Right atrium auricular region (tissue), 2 donors: Measurements from ENCODE around the gene PALLD. TPM values are rescaled to one million over a fixed set of nuclear protein-coding genes. Genes with fewer than 3 reads are reported as not detected.

Source experiments
- DNase-seq: peaks from one replicate; pipeline ENCODE4 v3.0.0-alpha.2; 2019; ENCODE audit warnings: low spot score
- H3K27ac ChIP-seq, 2 donors: fragments of 200-600 bp; sonication (generic); 1 replicate in 1 of 2; 2 replicates in 1 of 2; pipeline ENCODE4 v1.5.1; 2016 to 2019
- H3K27me3 ChIP-seq, 2 donors: fragments of 200-600 bp; sonication (generic); one replicate each; pipeline versions ENCODE4 v1.5.1 to v1.6.0; 2017 to 2019
- H3K36me3 ChIP-seq: fragments of 200-600 bp; sonication (generic); one replicate; pipeline ENCODE4 v1.5.1; 2016
- H3K4me1 ChIP-seq, 2 donors: fragments of 200-600 bp; sonication (generic); one replicate each; pipeline versions ENCODE4 v1.5.1 to v1.6.0; 2017 to 2019
- H3K4me3 ChIP-seq, 2 donors: fragments of 200-600 bp; sonication (generic); 1 replicate in 1 of 2; 2 replicates in 1 of 2; pipeline ENCODE4 v1.5.1; 2017 to 2019; ENCODE audit warnings: mild to moderate bottlenecking in 1 of 2, moderate library complexity in 1 of 2
- H3K9me3 ChIP-seq, 2 donors: fragments of 200-600 bp; sonication (generic); one replicate each; pipeline ENCODE4 v1.5.1; 2019
- total RNA-seq, 2 donors: library from RNA; depleted of rRNA; stranded (reverse); fragments of >200 nt; gene quantifications; one replicate each; pipeline ENCODE4 v1.1.0, GENCODE V29; 2016
- TF ChIP-seq, protein P1 (sequence below), 2 donors: fragments of 200-600 bp; sonication (generic); IDR thresholded peaks; one replicate each; pipeline ENCODE4 v1.5.1; 2019; ENCODE audit warnings: antibody characterized with exemption in 2 of 2

PALLD gene
- total RNA-seq, 2 donors from 2014 or later = 764 to 782 TPM

DNA sequence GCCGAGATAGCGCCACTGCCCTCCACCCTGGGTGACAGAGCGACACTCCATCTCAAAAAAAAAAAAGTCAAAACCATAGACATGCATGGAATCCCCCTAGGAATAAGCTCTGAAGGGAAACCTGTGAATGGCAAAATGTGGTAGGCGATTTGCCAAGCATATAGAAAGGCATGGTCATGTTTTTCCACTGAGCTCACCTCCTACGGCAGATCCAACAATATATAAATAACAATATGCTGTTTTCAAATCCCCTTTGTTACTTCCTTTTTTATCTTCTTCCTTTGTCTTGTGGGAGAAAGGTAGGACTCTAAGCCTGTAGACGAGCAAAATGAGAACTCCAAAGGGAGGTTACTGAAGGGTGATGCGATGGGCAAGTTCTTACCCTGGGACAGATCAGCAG, 219.0 kb downstream of the PALLD start:
- Histone ChIP-seq H3K4me1 (peaks cover 0 to 48% of the 10 kb centered on the region in 2 donors), H3K4me3 (no peak overlapping the region), H3K27me3 (no peaks in the 10 kb centered on the region), H3K36me3 (peaks cover 4% of the 10 kb centered on the region), H3K27ac (peak overlapping the region; percentile 74 to 92), H3K9me3 (no peaks in the 10 kb centered on the region)
- TF ChIP-seq, protein P1, sequence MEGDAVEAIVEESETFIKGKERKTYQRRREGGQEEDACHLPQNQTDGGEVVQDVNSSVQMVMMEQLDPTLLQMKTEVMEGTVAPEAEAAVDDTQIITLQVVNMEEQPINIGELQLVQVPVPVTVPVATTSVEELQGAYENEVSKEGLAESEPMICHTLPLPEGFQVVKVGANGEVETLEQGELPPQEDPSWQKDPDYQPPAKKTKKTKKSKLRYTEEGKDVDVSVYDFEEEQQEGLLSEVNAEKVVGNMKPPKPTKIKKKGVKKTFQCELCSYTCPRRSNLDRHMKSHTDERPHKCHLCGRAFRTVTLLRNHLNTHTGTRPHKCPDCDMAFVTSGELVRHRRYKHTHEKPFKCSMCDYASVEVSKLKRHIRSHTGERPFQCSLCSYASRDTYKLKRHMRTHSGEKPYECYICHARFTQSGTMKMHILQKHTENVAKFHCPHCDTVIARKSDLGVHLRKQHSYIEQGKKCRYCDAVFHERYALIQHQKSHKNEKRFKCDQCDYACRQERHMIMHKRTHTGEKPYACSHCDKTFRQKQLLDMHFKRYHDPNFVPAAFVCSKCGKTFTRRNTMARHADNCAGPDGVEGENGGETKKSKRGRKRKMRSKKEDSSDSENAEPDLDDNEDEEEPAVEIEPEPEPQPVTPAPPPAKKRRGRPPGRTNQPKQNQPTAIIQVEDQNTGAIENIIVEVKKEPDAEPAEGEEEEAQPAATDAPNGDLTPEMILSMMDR (IDR thresholded peaks at IDR 0.05) = no peak
- DNase-seq = no peak

DNA sequence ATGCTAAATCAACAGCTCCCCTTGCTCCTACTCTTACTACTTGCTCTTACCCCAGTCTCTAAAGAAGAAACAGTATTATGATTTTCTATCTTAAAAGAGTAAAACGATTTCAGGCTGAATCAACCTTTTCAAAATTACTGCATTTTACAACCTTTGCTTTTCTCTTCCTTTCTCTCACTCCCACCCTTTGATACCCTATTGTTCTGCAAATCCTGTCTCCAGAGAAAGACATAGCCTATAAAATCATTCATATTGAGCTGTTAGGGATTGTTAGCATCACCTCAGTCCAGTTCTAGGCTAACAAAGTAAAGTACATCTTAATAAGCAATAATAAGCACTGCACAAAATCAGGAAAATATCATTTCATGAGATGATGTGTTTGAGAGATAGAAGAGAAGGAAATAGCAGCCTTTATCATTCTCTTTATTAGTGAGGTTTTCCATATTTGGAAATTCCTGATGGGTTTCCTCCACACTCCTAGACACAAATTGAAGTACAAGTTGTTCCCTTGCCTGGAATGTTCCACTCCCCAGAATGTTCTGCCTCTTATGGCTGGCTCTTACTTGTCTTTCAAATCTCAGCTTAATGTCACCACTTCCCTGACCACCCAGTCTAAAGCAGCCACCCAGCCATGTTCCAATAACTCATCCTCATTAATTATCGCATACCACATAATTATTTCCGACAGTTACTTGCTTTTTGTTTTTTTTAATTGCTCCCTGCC, 219.7 kb downstream of the PALLD start:
- peaks cover 4% of the 10 kb centered on the region for H3K36me3 ChIP-seq
- DNase-seq = no peak
- H3K4me1 ChIP-seq = peaks cover 0 to 41% of the 10 kb centered on the region in 2 donors
- H3K27ac ChIP-seq = peak overlapping the region; percentile 74 to 92
- TF ChIP-seq, protein P1 (IDR thresholded peaks at IDR 0.05) = no peak
- no peak overlapping the region for H3K4me3 ChIP-seq
- no peaks in the 10 kb centered on the region for H3K9me3 ChIP-seq
- no peaks in the 10 kb centered on the region for H3K27me3 ChIP-seq

DNA sequence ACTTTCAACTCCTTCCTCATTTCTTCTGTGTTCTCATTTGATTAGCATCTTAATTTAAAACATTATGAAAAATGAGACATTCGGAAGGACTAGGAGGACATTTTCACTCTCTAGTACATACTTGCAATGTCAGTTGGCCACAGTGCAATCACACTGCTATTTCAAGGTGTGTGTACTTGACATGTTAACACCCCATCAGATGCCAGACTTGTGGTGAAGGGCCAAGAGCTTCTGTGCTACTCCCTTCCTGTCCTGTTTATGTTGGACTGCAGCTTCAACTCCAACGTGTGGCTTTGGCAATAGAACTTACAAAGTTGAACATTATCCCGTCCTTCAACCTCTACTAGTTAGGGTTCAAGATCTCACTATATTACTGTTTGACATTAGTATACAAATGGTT, 221.0 kb downstream of the PALLD start:
- H3K4me1 ChIP-seq = peaks cover 0 to 42% of the 10 kb centered on the region in 2 donors
- TF ChIP-seq, protein P1 (IDR thresholded peaks at IDR 0.05) = no peak
- H3K27ac ChIP-seq = peak overlapping the region; percentile 74 to 92
- no peaks in the 10 kb centered on the region for H3K9me3 ChIP-seq
- no peaks in the 10 kb centered on the region for H3K27me3 ChIP-seq
- H3K4me3 ChIP-seq = no peak overlapping the region
- DNase-seq = no peak
- H3K36me3 ChIP-seq = peaks cover 4% of the 10 kb centered on the region

DNA sequence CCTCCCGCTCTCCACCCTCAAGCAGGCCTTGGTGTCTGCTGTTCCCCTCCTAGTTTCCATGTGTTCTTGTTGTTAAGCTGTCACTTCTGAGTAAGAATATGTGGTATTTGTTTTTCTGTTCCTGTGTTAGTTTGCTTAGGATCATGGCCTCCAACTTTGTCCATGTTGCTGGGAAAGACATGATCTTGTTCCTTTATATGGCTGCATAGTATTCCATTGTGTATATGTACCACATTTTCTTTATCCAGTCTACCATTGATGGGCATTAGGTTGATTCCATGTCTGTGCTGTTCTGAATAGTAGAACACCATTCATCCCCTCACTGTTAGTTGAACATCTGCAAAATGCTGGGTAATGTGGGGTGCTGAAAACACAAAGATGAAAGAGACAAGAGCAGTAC, 222.9 kb downstream of the PALLD start:
- H3K27ac ChIP-seq = no peak overlapping the region
- H3K9me3 ChIP-seq = no peaks in the 10 kb centered on the region
- no peak for DNase-seq
- H3K4me1 ChIP-seq = peaks cover 0 to 51% of the 10 kb centered on the region in 2 donors
- TF ChIP-seq, protein P1 (IDR thresholded peaks at IDR 0.05) = no peak
- no peaks in the 10 kb centered on the region for H3K27me3 ChIP-seq
- H3K36me3 ChIP-seq = peaks cover 4% of the 10 kb centered on the region
- H3K4me3 ChIP-seq = no peak overlapping the region

DNA sequence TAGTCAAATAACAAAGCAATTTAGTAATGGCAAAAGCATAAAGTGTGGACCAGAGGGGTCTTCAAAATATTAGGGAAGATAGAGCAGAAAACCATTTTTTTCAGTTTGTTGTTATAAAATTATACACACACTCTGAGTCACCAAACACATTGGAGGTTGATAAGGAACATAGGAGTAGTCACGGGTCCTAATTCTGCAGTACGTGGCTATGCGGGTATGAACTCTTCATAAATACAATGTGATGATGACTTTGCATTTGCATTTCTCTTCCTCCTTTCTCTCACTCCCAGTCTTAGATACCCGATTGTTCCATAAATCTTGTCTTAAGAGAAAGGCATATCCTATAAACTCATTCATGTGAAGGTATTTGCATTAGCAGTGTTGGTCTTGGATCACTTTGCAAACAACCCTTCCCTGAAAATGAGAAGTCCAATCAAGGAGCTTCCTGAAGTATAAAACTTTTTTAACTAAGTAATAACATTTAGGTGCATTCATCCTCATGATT, 223.6 kb downstream of the PALLD start:
- DNase-seq = no peak
- Histone ChIP-seq H3K27ac (no peak overlapping the region), H3K4me1 (peaks cover 0 to 51% of the 10 kb centered on the region in 2 donors), H3K36me3 (peaks cover 4% of the 10 kb centered on the region), H3K27me3 (no peaks in the 10 kb centered on the region), H3K4me3 (no peak overlapping the region), H3K9me3 (no peaks in the 10 kb centered on the region)
- TF ChIP-seq, protein P1 (IDR thresholded peaks at IDR 0.05) = no peak
